Activated effector memory CD4-positive, alpha-beta T cell treated with anti-CD3 and anti-CD28 coated beads, Interleukin-2, amount 50 U/mL, for 16 hours (primary cell): ENCODE results near the gene WNT9B.
A peak's percentile ranks its signal among the peaks of the same experiment; 100 is the strongest.
"Not testable (repeated sequence)": the region's sequence is repeated elsewhere in the genome, so short reads cannot be mapped to it uniquely, and the experiment has no call there.

Source experiments
- DNase-seq: peaks from one replicate; pipeline ENCODE4 v3.0.0-alpha.2; 2020

The WNT9B gene

GRCh38 chr17:46822388-46822921 is 28.9 kb upstream of the WNT9B start:
- DNase-seq, result peak; percentile 75

GRCh38 chr17:46823657-46824056 is 27.7 kb upstream of the WNT9B start:
- DNase-seq, result no peak

GRCh38 chr17:46826116-46826515 is 25.3 kb upstream of the WNT9B start:
- DNase-seq, result no peak

GRCh38 chr17:46827274-46827673 is 24.1 kb upstream of the WNT9B start:
- DNase-seq, result no peak

- no peak for DNase-seq
Measured at GRCh38 chr17:46831573-46832330, 19.6 kb upstream of the WNT9B start.

- no peak for DNase-seq
Measured at GRCh38 chr17:46832331-46832821, 19.0 kb upstream of the WNT9B start.

- DNase-seq, result no peak
Measured at GRCh38 chr17:46832945-46833839, 18.2 kb upstream of the WNT9B start.

GRCh38 chr17:46833840-46834208 is 17.6 kb upstream of the WNT9B start:
- no peak for DNase-seq

- DNase-seq, result no peak
Measured at GRCh38 chr17:46834846-46835245, 16.5 kb upstream of the WNT9B start.

GRCh38 chr17:46836500-46836899 is 14.9 kb upstream of the WNT9B start:
- no peak for DNase-seq

- DNase-seq, result no peak
Measured at GRCh38 chr17:46837521-46837920, 13.9 kb upstream of the WNT9B start.

- DNase-seq, result no peak
Measured at GRCh38 chr17:46839211-46839610, 12.2 kb upstream of the WNT9B start.

- not testable (repeated sequence) for DNase-seq
Measured at GRCh38 chr17:46840596-46840995, 10.8 kb upstream of the WNT9B start.

- DNase-seq, result no peak
Measured at GRCh38 chr17:46841561-46842379, 9.6 kb upstream of the WNT9B start.

GRCh38 chr17:46842835-46843234 is 8.5 kb upstream of the WNT9B start:
- DNase-seq, result no peak

GRCh38 chr17:46847204-46848191 is 3.9 kb upstream of the WNT9B start:
- no peak for DNase-seq

GRCh38 chr17:46848534-46848933 is 2.8 kb upstream of the WNT9B start:
- DNase-seq, result no peak

- DNase-seq, result no peak
Measured at GRCh38 chr17:46850688-46851028, 725 bp upstream of the WNT9B start.

GRCh38 chr17:46853896-46854444 is 2.6 kb downstream of the WNT9B start:
- DNase-seq, result no peak

GRCh38 chr17:46854515-46854914 is 3.1 kb downstream of the WNT9B start:
- no peak for DNase-seq

GRCh38 chr17:46854948-46855347 is 3.6 kb downstream of the WNT9B start:
- DNase-seq, result no peak
